B cell (primary cell): ENCODE results near the gene ASMT. TPM values are rescaled to one million over a fixed set of nuclear protein-coding genes. Genes with fewer than 3 reads are reported as not detected.
"Not testable (repeated sequence)": the region's sequence is repeated elsewhere in the genome, so short reads cannot be mapped to it uniquely, and the experiment has no call there.

ENCODE experiments used
- ATAC-seq: fragments of 200-7000 bp; cut with Tn5 transposase; one replicate; pipeline ENCODE4 v1.10.0; 2021; ENCODE audit warnings: low read depth, mild to moderate bottlenecking, moderate number of reproducible peaks, moderate library complexity
- CTCF ChIA-PET: fragments of 350-600 bp; sonication (Branson Sonifier 250); formaldehyde crosslinking; loops from one replicate; lab custom pipeline; 2021; ENCODE audit warnings: antibody characterized with exemption, inconsistent platforms; lab: Charles Lee
- POLR2A ChIA-PET: fragments of 350-600 bp; sonication (Branson Sonifier 250); formaldehyde crosslinking; loops from one replicate; lab custom pipeline; 2021; ENCODE audit warnings: antibody characterized with exemption; lab: Charles Lee
- DNase-seq: peaks from one replicate; pipeline ENCODE4 v3.0.0; 2013
- H2AFZ ChIP-seq: 2 replicates; pipeline ENCODE4 v1.6.1; 2012; ENCODE audit warnings: mild to moderate bottlenecking, low read depth, low read length; ENCODE audit not compliant: insufficient read depth, poor library complexity, severe bottlenecking
- H3K27ac ChIP-seq, 2 donors: 1 replicate in 1 of 2; 2 replicates in 1 of 2; pipeline ENCODE4 v1.5.1; 2012 to 2013; ENCODE audit warnings: low read length in 2 of 2, mild to moderate bottlenecking in 2 of 2, moderate library complexity in 1 of 2
- H3K27me3 ChIP-seq, 4 experiments: fragments of 200-600 bp in 1 of 4; sonication (generic) in 1 of 4; replicated peaks in 1 of 4; 1 replicate in 2 of 4; 2 replicates in 2 of 4; pipeline versions ENCODE4 v1.6.1 to v1.7.0; 2013 to 2016; ENCODE audit warnings: low read length in 3 of 4, mild to moderate bottlenecking in 2 of 4, mixed read lengths in 1 of 4, moderate library complexity in 1 of 4; ENCODE audit not compliant: insufficient read depth in 4 of 4, control insufficient read depth in 3 of 4; ENCODE audit errors: control extremely low read depth in 1 of 4
- H3K36me3 ChIP-seq, 2 experiments: replicated peaks in 1 of 2; 1 replicate in 1 of 2; 2 replicates in 1 of 2; pipeline versions ENCODE4 v1.6.1 to v1.7.1; 2013; ENCODE audit warnings: low read length in 1 of 2; ENCODE audit not compliant: insufficient read depth in 2 of 2, control insufficient read depth in 1 of 2; ENCODE audit errors: control extremely low read depth in 1 of 2, extremely low read depth in 1 of 2
- H3K4me1 ChIP-seq, 2 donors: fragments of 200-600 bp in 1 of 2; sonication (generic) in 1 of 2; 1 replicate in 1 of 2; 2 replicates in 1 of 2; pipeline versions ENCODE4 v1.5.1 to v1.6.1; 2013 to 2017; ENCODE audit warnings: low read length in 2 of 2; ENCODE audit not compliant: control insufficient read depth in 2 of 2, insufficient read depth in 2 of 2
- H3K4me2 ChIP-seq: replicated peaks from 2 replicates; pipeline ENCODE3; 2012; ENCODE audit warnings: mild to moderate bottlenecking, low read depth, low read length; ENCODE audit not compliant: poor library complexity, severe bottlenecking
- H3K4me3 ChIP-seq, 5 experiments: fragments of 200-600 bp in 1 of 5; sonication (generic) in 1 of 5; 1 replicate in 3 of 5; 2 replicates in 2 of 5; pipeline versions ENCODE4 v1.5.1 to v1.7.0; 2011 to 2016; ENCODE audit warnings: low read length in 4 of 5, mild to moderate bottlenecking in 4 of 5, low read depth in 2 of 5, control low read depth in 1 of 5, moderate library complexity in 1 of 5; ENCODE audit not compliant: insufficient read depth in 1 of 5; ENCODE audit errors: control extremely low read depth in 1 of 5, extremely low read depth in 1 of 5
- H3K79me2 ChIP-seq: fragments of 200-600 bp; sonication (generic); one replicate; pipeline ENCODE4 v1.6.0; 2016; ENCODE audit warnings: low read length; ENCODE audit not compliant: control insufficient read depth, insufficient read depth
- H3K9ac ChIP-seq: fragments of 200-600 bp; sonication (generic); 2 replicates; pipeline ENCODE4 v1.6.1; 2017; ENCODE audit warnings: mild to moderate bottlenecking, low read length, moderate library complexity
- H3K9me3 ChIP-seq, 3 donors: one replicate each; pipeline versions ENCODE4 v1.6.1 to v1.7.1; 2013; ENCODE audit warnings: low read length in 2 of 3; ENCODE audit not compliant: control insufficient read depth in 2 of 3, insufficient read depth in 1 of 3; ENCODE audit errors: control extremely low read depth in 1 of 3
- H4K20me1 ChIP-seq: 2 replicates; pipeline ENCODE4 v1.6.0; 2012; ENCODE audit warnings: mild to moderate bottlenecking, low read length; ENCODE audit not compliant: insufficient read depth, control insufficient read depth, poor library complexity, severe bottlenecking
- H3K27ac Mint-ChIP-seq: one replicate; pipeline ENCODE4 v1.8.0; 2021; ENCODE audit warnings: mixed read lengths
- H3K27me3 Mint-ChIP-seq: one replicate; pipeline ENCODE4 v1.8.0; 2021; ENCODE audit warnings: mixed read lengths
- H3K4me1 Mint-ChIP-seq: one replicate; pipeline ENCODE4 v1.8.0; 2021; ENCODE audit warnings: mixed read lengths
- H3K4me3 Mint-ChIP-seq: one replicate; pipeline ENCODE4 v1.8.0; 2021; ENCODE audit warnings: mixed read lengths
- H3K9me3 Mint-ChIP-seq: one replicate; pipeline ENCODE4 v1.8.0; 2022; ENCODE audit warnings: mixed read lengths; ENCODE audit not compliant: insufficient read depth
- CTCF ChIP-seq: fragments of 200-600 bp; IDR thresholded peaks from one replicate; pipeline ENCODE4 v1.8.0; 2022; ENCODE audit warnings: antibody characterized with exemption, mild to moderate bottlenecking
- EZH2 ChIP-seq: IDR thresholded peaks from 2 replicates; pipeline ENCODE4 v1.6.1; 2012; ENCODE audit warnings: borderline replicate concordance, low read depth, mild to moderate bottlenecking, moderate library complexity, low read length; ENCODE audit not compliant: insufficient read depth, poor library complexity, severe bottlenecking
- WGBS: methylation state at CpG from one replicate; pipeline ENCODE4 v1.1.5; 2013; ENCODE audit warnings: missing lambda C conversion rate; ENCODE audit not compliant: insufficient coverage; 5-methylcytosine and 5-hydroxymethylcytosine counted together
- intact Hi-C: fragments of 100-400 bp; cut with micrococcal nuclease; formaldehyde crosslinking; loops from one replicate; pipeline ENCODE4 v1.10.0; 2022
- polyA minus RNA-seq: library from RNA; depleted of rRNA, polyadenylated mRNA; stranded (reverse); fragments of >200 nt; gene quantifications from 2 replicates; pipeline ENCODE4 v1.2.3, GENCODE V29; 2012
- polyA plus RNA-seq: library from polyadenylated mRNA; depleted of rRNA; stranded (reverse); fragments of >200 nt; gene quantifications from 2 replicates; pipeline ENCODE4 v1.2.3, GENCODE V29; 2012
- total RNA-seq, 2 donors: library from RNA; stranded (reverse); fragments of 120-200 nt in 1 of 2; gene quantifications; 1 replicate in 1 of 2; 2 replicates in 1 of 2; pipeline versions ENCODE4 v1.2.3 to v1.2.4, GENCODE V29; 2013 to 2022

ASMT gene, protein sequence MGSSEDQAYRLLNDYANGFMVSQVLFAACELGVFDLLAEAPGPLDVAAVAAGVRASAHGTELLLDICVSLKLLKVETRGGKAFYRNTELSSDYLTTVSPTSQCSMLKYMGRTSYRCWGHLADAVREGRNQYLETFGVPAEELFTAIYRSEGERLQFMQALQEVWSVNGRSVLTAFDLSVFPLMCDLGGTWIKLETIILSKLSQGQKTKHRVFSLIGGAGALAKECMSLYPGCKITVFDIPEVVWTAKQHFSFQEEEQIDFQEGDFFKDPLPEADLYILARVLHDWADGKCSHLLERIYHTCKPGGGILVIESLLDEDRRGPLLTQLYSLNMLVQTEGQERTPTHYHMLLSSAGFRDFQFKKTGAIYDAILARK
- total RNA-seq (0.66 TPM in 1 of 2 replicates, not detected in the other), polyA plus RNA-seq (0.63 and 1.2 TPM in 2 replicates), polyA minus RNA-seq (0.57 TPM in 1 of 2 replicates, not detected in the other)
- 0.28 TPM for total RNA-seq (2013)

DNA sequence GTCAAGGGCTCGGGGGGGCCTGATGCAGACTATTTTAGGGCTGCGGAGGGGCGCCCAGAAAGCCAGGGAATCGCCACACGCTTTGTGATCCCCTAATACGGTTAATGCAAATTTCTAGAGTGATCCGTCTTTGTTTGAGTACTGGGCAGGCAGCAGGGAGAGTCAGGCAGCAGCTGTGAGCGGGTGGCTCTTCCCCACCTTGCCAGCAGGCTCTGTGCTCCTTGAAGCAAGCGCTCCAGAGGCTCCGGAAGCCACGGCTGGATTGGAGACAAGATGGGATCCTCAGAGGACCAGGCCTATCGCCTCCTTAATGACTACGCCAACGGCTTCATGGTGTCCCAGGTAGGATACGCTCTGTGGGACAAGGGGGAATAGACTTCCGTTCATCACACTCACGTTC, at the start of gene ASMT:
Gene ASMT (plus strand): TSS at position 133 of the 400 bp plus-strand sequence. CDS start 141 bp downstream, at position 274.
- WGBS: 79% methylated on average over 17 of the region's 17 CpGs
- Histone ChIP-seq H3K27ac (no peak within 1 kb of the TSS), H3K4me2 (no peak within 1 kb of the TSS), H2AFZ (no peak within 1 kb of the TSS), H3K4me1 (peaks cover 0 to 6% of the 10 kb centered on the region in 2 donors), H3K36me3 (no peaks in the 10 kb centered on the region), H3K27me3 (peaks cover 0 to 5% (median 0%) of the 10 kb centered on the region in 4 experiments), H3K4me3 (no peak within 1 kb of the TSS), H3K9me3 (no peaks in the 10 kb centered on the region), H3K9ac (no peak within 1 kb of the TSS), H4K20me1 (no peaks in the 10 kb centered on the region), H3K79me2 (no peaks in the 10 kb centered on the region)
- peaks cover 4% of the 10 kb centered on the region for H3K4me1 Mint-ChIP-seq
- POLR2A ChIA-PET: no interaction called here
- no peak for DNase-seq
- H3K9me3 Mint-ChIP-seq: no peaks in the 10 kb centered on the region
- no peak within 1 kb of the TSS for H3K4me3 Mint-ChIP-seq
- H3K27ac Mint-ChIP-seq: no peak within 1 kb of the TSS
- no peak for ATAC-seq
- TF ChIP-seq EZH2 (no peak), CTCF (no peak)
- CTCF ChIA-PET: no interaction called here
- H3K27me3 Mint-ChIP-seq: peaks cover 9% of the 10 kb centered on the region
- intact Hi-C loops: no loop called here

GRCh38 chrX:1574181-1574580, 40.7 kb upstream of the ASMT start:
- H3K9me3 Mint-ChIP-seq, H4K20me1 ChIP-seq, H3K4me3 ChIP-seq, H3K4me3 Mint-ChIP-seq, H3K27ac ChIP-seq, H3K27me3 Mint-ChIP-seq, DNase-seq, ATAC-seq, H3K4me2 ChIP-seq, H3K9me3 ChIP-seq, H3K9ac ChIP-seq, CTCF ChIA-PET, POLR2A ChIA-PET, H2AFZ ChIP-seq, H3K36me3 ChIP-seq, H3K79me2 ChIP-seq, H3K27ac Mint-ChIP-seq, H3K27me3 ChIP-seq, intact Hi-C loops: not testable (repeated sequence)
- H3K4me1 Mint-ChIP-seq: peaks cover 18% of the 10 kb centered on the region
- WGBS: 97% methylated on average over 12 of the region's 19 CpGs
- peaks cover 18 to 28% of the 10 kb centered on the region in 2 donors for H3K4me1 ChIP-seq
